Endodermal cell (in vitro differentiated cells): ENCODE measurements around the gene SLC25A31. TPM values are rescaled to one million over a fixed set of nuclear protein-coding genes. Genes with fewer than 3 reads are reported as not detected.
A peak's percentile ranks its signal among the peaks of the same experiment; 100 is the strongest.

Experiments used
- DNase-seq: peaks from one replicate; pipeline ENCODE4 v3.0.0-alpha.2; 2017
- H3K27ac ChIP-seq: 2 replicates; pipeline ENCODE4 v1.5.1; 2013; ENCODE audit warnings: mild to moderate bottlenecking, low read depth, low read length, moderate library complexity
- H3K27me3 ChIP-seq: 2 replicates; pipeline ENCODE4 v1.6.1; 2013; ENCODE audit warnings: mild to moderate bottlenecking, low read length, moderate library complexity; ENCODE audit not compliant: insufficient read depth, control insufficient read depth, poor library complexity, severe bottlenecking
- H3K36me3 ChIP-seq: 2 replicates; pipeline ENCODE4 v1.7.0; 2013; ENCODE audit warnings: mild to moderate bottlenecking, low read length, moderate library complexity; ENCODE audit not compliant: control insufficient read depth, insufficient read depth
- H3K4me1 ChIP-seq: one replicate; pipeline ENCODE4 v1.7.0; 2013; ENCODE audit warnings: low read length; ENCODE audit not compliant: control insufficient read depth, insufficient read depth
- H3K4me3 ChIP-seq: 2 replicates; pipeline ENCODE4 v1.5.1; 2013; ENCODE audit warnings: mild to moderate bottlenecking, low read length, moderate library complexity
- H3K9ac ChIP-seq: 2 replicates; pipeline ENCODE4 v1.6.1; 2013; ENCODE audit warnings: mild to moderate bottlenecking, low read length, moderate library complexity; ENCODE audit not compliant: poor library complexity, severe bottlenecking; ENCODE audit errors: extremely low read depth
- H3K9me3 ChIP-seq: 2 replicates; pipeline ENCODE4 v1.6.1; 2013; ENCODE audit warnings: mild to moderate bottlenecking, low read length, moderate library complexity; ENCODE audit not compliant: control insufficient read depth
- H3K27ac Mint-ChIP-seq: 2 replicates; pipeline ENCODE4 v1.8.0; 2020; ENCODE audit warnings: mixed read lengths
- H3K27me3 Mint-ChIP-seq: 2 replicates; pipeline ENCODE4 v1.8.0; 2021; ENCODE audit warnings: mild to moderate bottlenecking, mixed read lengths; ENCODE audit not compliant: insufficient read depth
- H3K36me3 Mint-ChIP-seq: 2 replicates; pipeline ENCODE4 v1.8.0; 2020; ENCODE audit warnings: low read depth, mixed read lengths
- H3K4me1 Mint-ChIP-seq: 2 replicates; pipeline ENCODE4 v1.8.0; 2020; ENCODE audit warnings: mixed read lengths
- H3K4me3 Mint-ChIP-seq: 2 replicates; pipeline ENCODE4 v1.8.0; 2020; ENCODE audit warnings: mild to moderate bottlenecking, moderate library complexity, mixed read lengths
- H3K9me3 Mint-ChIP-seq: 2 replicates; pipeline ENCODE4 v1.8.0; 2020; ENCODE audit warnings: mild to moderate bottlenecking, mixed read lengths
- CTCF ChIP-seq: fragments of 200-600 bp; sonication (generic); conservative IDR thresholded peaks from 2 replicates; pipeline ENCODE4 v1.5.0; 2021; ENCODE audit warnings: antibody characterized with exemption, mild to moderate bottlenecking
- WGBS, 2 experiments: methylation state at CpG; one replicate each; pipeline versions ENCODE4 v1.1.5 to v1.1.7; 2013; ENCODE audit warnings: missing lambda C conversion rate in 2 of 2, mixed read lengths in 1 of 2; ENCODE audit not compliant: insufficient coverage in 1 of 2, insufficient read length in 1 of 2; 5-methylcytosine and 5-hydroxymethylcytosine counted together
- total RNA-seq, 2 donors: library from RNA; stranded (reverse); fragmentation: NEBNext Ultra II Directional in 1 of 2; extraction: Animal tissue kit (Norgen Biotek cat#: 25700) in 1 of 2; gene quantifications; 2 replicates in 1 of 2; 3 replicates in 1 of 2; pipeline ENCODE4 v1.2.1, GENCODE V29; 2021

Gene SLC25A31
- total RNA-seq, 2 donors from 2014 or later: not detected

DNA sequence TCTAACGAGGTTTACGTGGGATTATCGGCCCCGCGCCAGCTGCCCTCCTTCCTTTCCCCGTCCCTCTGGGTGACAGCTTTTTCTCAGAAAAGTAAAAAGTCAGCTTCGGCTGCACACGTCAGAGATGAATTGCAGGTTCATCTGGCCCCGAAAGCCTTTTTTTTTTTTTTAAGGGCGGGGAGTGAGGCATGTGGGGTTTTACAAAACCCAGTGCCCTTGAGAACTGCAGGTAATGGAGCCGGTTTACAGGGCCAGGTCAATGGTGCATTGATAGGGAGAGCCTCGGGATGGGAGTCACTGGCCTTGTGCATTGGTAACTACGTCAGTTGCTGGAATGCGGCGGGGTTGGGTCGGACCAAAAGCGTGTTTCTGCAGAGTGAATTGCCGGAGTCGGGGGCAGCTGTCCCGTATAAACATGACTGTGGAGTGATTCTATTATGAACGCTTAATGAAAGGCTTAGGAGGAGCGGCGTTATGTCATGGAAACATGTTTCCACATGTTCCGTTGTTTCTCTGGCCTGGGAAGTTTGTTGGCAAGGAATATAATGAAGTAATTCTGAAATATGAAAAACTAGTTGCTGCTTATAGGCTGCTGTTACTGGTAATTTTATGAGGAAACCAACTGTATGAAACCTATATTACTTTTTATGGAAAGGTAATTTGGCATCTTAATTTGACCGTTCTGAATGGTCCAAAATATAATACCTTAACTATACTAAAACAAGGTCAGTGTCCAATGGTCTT is 53.0 kb downstream of the SLC25A31 start:
- H3K27me3 Mint-ChIP-seq: peaks cover 39% of the 10 kb centered on the region
- H3K9me3 Mint-ChIP-seq: no peaks in the 10 kb centered on the region
- DNase-seq: peak; percentile 73
- Histone ChIP-seq H3K9me3 (no peaks in the 10 kb centered on the region), H3K4me3 (peak overlapping the region; percentile 97), H3K27ac (no peak overlapping the region), H3K27me3 (peaks cover 35% of the 10 kb centered on the region), H3K36me3 (no peaks in the 10 kb centered on the region), H3K9ac (peak overlapping the region; percentile 81), H3K4me1 (no peaks in the 10 kb centered on the region)
- no peaks in the 10 kb centered on the region for H3K36me3 Mint-ChIP-seq
- peak overlapping the region; percentile 79 for H3K4me3 Mint-ChIP-seq
- TF ChIP-seq CTCF: no peak
- WGBS, 2 experiments: 33 to 52% methylated on average over 13 to 24 of the region's 25 CpGs
- H3K4me1 Mint-ChIP-seq: peaks cover 3% of the 10 kb centered on the region
- H3K27ac Mint-ChIP-seq: peak overlapping the region; percentile 87

DNA sequence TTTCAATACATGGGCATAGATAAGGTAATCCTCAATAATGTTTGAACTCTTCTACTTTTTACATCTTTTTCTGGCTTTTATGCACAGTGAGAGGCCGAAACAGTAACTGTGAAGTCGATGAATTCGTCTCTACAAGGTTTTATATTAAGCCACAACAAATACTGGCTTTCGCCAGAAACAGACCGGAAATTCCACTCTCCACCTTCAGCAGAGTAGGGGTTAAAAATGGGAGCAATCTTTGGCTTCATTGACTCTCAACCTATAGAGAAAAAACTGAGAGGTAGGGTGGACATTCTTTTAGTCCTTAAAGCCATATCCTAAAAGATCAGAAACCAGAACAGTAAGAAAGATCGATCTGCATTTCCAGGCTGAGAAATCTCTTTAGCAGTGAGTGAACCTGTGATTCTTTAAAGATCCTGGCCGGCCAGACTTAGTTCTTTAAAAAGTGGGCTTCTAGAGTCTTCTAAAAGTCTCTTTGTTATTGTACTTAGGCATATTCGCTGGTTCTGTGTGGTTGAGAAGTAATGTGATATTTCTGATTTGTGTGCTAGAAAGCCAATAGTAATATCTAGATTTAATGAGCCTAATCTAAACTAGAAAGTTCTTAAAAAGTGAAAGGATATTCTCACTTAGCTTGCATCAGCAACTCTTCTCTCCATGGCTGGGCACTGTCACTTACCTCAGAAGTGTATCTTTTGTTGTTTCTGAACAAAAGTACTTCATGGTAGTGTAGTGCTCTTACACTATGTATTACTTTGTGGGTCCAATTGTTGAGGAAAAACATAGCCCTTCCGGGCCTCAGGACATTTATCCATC is 54.0 kb downstream of the SLC25A31 start:
- H3K27me3 Mint-ChIP-seq: peaks cover 39% of the 10 kb centered on the region
- H3K4me1 ChIP-seq: no peaks in the 10 kb centered on the region
- no peaks in the 10 kb centered on the region for H3K9me3 Mint-ChIP-seq
- H3K4me3 ChIP-seq: peak overlapping the region; percentile 97
- no peak overlapping the region for H3K9ac ChIP-seq
- peaks cover 35% of the 10 kb centered on the region for H3K27me3 ChIP-seq
- H3K36me3 Mint-ChIP-seq: no peaks in the 10 kb centered on the region
- no peak overlapping the region for H3K27ac ChIP-seq
- H3K4me1 Mint-ChIP-seq: peaks cover 2% of the 10 kb centered on the region
- 88 to 91% methylated on average over 4 to 9 of the region's 9 CpGs for WGBS, 2 experiments
- H3K27ac Mint-ChIP-seq: no peak overlapping the region
- DNase-seq: no peak
- no peaks in the 10 kb centered on the region for H3K9me3 ChIP-seq
- H3K36me3 ChIP-seq: no peaks in the 10 kb centered on the region
- TF ChIP-seq CTCF: no peak
- H3K4me3 Mint-ChIP-seq: no peak overlapping the region

DNA sequence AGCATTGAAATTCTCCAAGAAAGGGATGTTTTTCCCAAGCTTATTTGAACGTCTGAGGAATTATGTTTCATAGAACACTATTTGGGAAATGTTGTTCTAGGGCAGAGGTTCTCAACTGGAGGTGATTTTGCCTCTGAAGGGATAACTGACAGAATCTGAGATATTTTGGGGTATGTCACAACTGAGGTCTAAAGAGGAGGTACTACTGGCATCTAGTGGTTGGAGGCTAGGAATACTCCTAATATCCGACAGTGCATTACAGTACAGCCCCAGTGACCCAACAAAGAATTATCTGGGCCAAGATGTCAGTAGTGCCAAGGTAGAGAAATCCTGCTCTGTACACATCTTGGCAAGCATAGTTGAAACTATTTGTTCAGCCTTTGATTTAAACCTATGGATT is 58.3 kb downstream of the SLC25A31 start:
- Histone ChIP-seq H3K9ac (no peak overlapping the region), H3K4me1 (no peaks in the 10 kb centered on the region), H3K27me3 (peaks cover 16% of the 10 kb centered on the region), H3K9me3 (no peaks in the 10 kb centered on the region), H3K36me3 (no peaks in the 10 kb centered on the region), H3K27ac (no peak overlapping the region), H3K4me3 (no peak overlapping the region)
- Mint-ChIP-seq H3K4me1 (no peaks in the 10 kb centered on the region), H3K4me3 (no peak overlapping the region), H3K36me3 (no peaks in the 10 kb centered on the region), H3K27me3 (peaks cover 11% of the 10 kb centered on the region), H3K27ac (no peak overlapping the region), H3K9me3 (no peaks in the 10 kb centered on the region)
- peak; percentile 45 for DNase-seq
- WGBS, 2 experiments: 82% methylated on average over 2 of the region's 2 CpGs; no CpG with 5 or more reads in 1 of the 2 experiments
- TF ChIP-seq CTCF: peak; percentile 69
